H9 (cell line): ENCODE results near the gene RAB40C. TPM values are rescaled to one million over a fixed set of nuclear protein-coding genes. Genes with fewer than 3 reads are reported as not detected.

Experiments used
- DNase-seq: peaks from one replicate; pipeline ENCODE4 v3.0.0-alpha.2; 2017
- H2AFZ ChIP-seq: one replicate; pipeline ENCODE4 v1.6.1; 2013; ENCODE audit warnings: mild to moderate bottlenecking, low read length, control low read depth, moderate library complexity
- H2AK5ac ChIP-seq: 2 replicates; pipeline ENCODE4 v1.6.1; 2013; ENCODE audit warnings: low read length, control low read depth, mixed read lengths; ENCODE audit not compliant: insufficient read length
- H2BK120ac ChIP-seq: one replicate; pipeline ENCODE4 v1.6.1; 2013; ENCODE audit warnings: low read depth, mild to moderate bottlenecking, low read length, control low read depth, inconsistent platforms; ENCODE audit not compliant: poor library complexity, severe bottlenecking
- H2BK12ac ChIP-seq: 2 replicates; pipeline ENCODE4 v1.6.1; 2013; ENCODE audit warnings: low read length, control low read depth, mixed read lengths, low read depth; ENCODE audit not compliant: insufficient read length
- H2BK15ac ChIP-seq: 2 replicates; pipeline ENCODE4 v1.6.1; 2013; ENCODE audit warnings: low read depth, low read length, control low read depth
- H2BK20ac ChIP-seq: one replicate; pipeline ENCODE4 v1.6.1; 2013; ENCODE audit warnings: low read depth, mild to moderate bottlenecking, low read length, control low read depth, inconsistent platforms; ENCODE audit not compliant: poor library complexity, severe bottlenecking
- H2BK5ac ChIP-seq: 2 replicates; pipeline ENCODE4 v1.6.1; 2013; ENCODE audit warnings: low read length, control low read depth, mixed read lengths; ENCODE audit not compliant: insufficient read length
- H3K14ac ChIP-seq: 2 replicates; pipeline ENCODE4 v1.6.1; 2013; ENCODE audit warnings: low read length, control low read depth; ENCODE audit not compliant: insufficient read depth
- H3K18ac ChIP-seq: 2 replicates; pipeline ENCODE4 v1.6.1; 2013; ENCODE audit warnings: low read depth, mild to moderate bottlenecking, mixed read lengths, low read length, control low read depth; ENCODE audit not compliant: insufficient read length
- H3K23ac ChIP-seq: 2 replicates; pipeline ENCODE4 v1.6.1; 2013; ENCODE audit warnings: low read length, control low read depth, mixed read lengths, low read depth; ENCODE audit not compliant: insufficient read length
- H3K23me2 ChIP-seq: 2 replicates; pipeline ENCODE4 v1.6.1; 2013; ENCODE audit warnings: low read depth, mild to moderate bottlenecking, mixed read lengths, low read length, control low read depth; ENCODE audit not compliant: insufficient read length, poor library complexity, severe bottlenecking
- H3K27ac ChIP-seq: 2 replicates; pipeline ENCODE4 v1.5.1; 2013; ENCODE audit warnings: low read length, control low read depth, mixed read lengths, low read depth; ENCODE audit not compliant: insufficient read length
- H3K27me3 ChIP-seq: 2 replicates; pipeline ENCODE4 v1.6.1; 2013; ENCODE audit warnings: low read length, control low read depth, inconsistent platforms; ENCODE audit not compliant: insufficient read depth
- H3K4ac ChIP-seq: 2 replicates; pipeline ENCODE4 v1.6.1; 2013; ENCODE audit warnings: low read depth, mild to moderate bottlenecking, control low read depth, inconsistent platforms, low read length, moderate library complexity
- H3K4me1 ChIP-seq: 2 replicates; pipeline ENCODE4 v1.6.1; 2013; ENCODE audit warnings: low read length, control low read depth, inconsistent platforms; ENCODE audit not compliant: insufficient read depth
- H3K4me2 ChIP-seq: 2 replicates; pipeline ENCODE4 v1.6.1; 2013; ENCODE audit warnings: low read length, control low read depth, mixed read lengths; ENCODE audit not compliant: insufficient read length, insufficient read depth
- H3K56ac ChIP-seq: 2 replicates; pipeline ENCODE4 v1.6.1; 2013; ENCODE audit warnings: low read depth, mild to moderate bottlenecking, mixed read lengths, low read length, control low read depth; ENCODE audit not compliant: insufficient read length
- H3K79me1 ChIP-seq: 2 replicates; pipeline ENCODE4 v1.6.1; 2013; ENCODE audit warnings: low read depth, mild to moderate bottlenecking, moderate library complexity, low read length, control low read depth, inconsistent platforms; ENCODE audit not compliant: insufficient read depth, poor library complexity, severe bottlenecking
- H3K79me2 ChIP-seq: 2 replicates; pipeline ENCODE4 v1.6.1; 2013; ENCODE audit warnings: low read length, control low read depth, inconsistent platforms; ENCODE audit not compliant: insufficient read depth
- H3K9ac ChIP-seq: 2 replicates; pipeline ENCODE4 v1.6.1; 2013; ENCODE audit warnings: low read length, control low read depth, mixed read lengths; ENCODE audit not compliant: insufficient read length; ENCODE audit errors: extremely low read depth
- H3K9me3 ChIP-seq: one replicate; pipeline ENCODE4 v1.6.1; 2013; ENCODE audit warnings: low read depth, low read length, inconsistent platforms; ENCODE audit not compliant: control insufficient read depth
- H3T11ph ChIP-seq: one replicate; pipeline ENCODE4 v1.6.1; 2013; ENCODE audit warnings: mild to moderate bottlenecking, low read length, control low read depth, inconsistent platforms
- H4K20me1 ChIP-seq: one replicate; pipeline ENCODE4 v1.6.1; 2013; ENCODE audit not compliant: control insufficient read depth, insufficient read length, insufficient read depth
- H4K5ac ChIP-seq: 2 replicates; pipeline ENCODE4 v1.6.1; 2013; ENCODE audit warnings: low read depth, mild to moderate bottlenecking, mixed read lengths, low read length, control low read depth; ENCODE audit not compliant: insufficient read length
- H4K8ac ChIP-seq: replicated peaks from 2 replicates; pipeline ENCODE4 v1.6.1; 2013; ENCODE audit warnings: low read length, control low read depth, mixed read lengths, low read depth; ENCODE audit not compliant: insufficient read length
- H4K91ac ChIP-seq: 2 replicates; pipeline ENCODE4 v1.6.1; 2013; ENCODE audit warnings: low read depth, mild to moderate bottlenecking, moderate library complexity, mixed read lengths, low read length, control low read depth; ENCODE audit not compliant: insufficient read length
- H3K27ac Mint-ChIP-seq, 3 experiments: 2 replicates in 2 of 3; 3 replicates in 1 of 3; pipeline ENCODE4 v1.8.0; 2020 to 2021; ENCODE audit warnings: mixed read lengths in 3 of 3, mild to moderate bottlenecking in 1 of 3, moderate library complexity in 1 of 3
- H3K27me3 Mint-ChIP-seq: 2 replicates; pipeline ENCODE4 v1.8.0; 2021; ENCODE audit warnings: low read depth, mild to moderate bottlenecking, moderate library complexity, mixed read lengths
- H3K36me3 Mint-ChIP-seq, 3 experiments: 2 replicates in 2 of 3; 3 replicates in 1 of 3; pipeline ENCODE4 v1.8.0; 2020 to 2021; ENCODE audit warnings: low read depth in 3 of 3, mixed read lengths in 3 of 3; ENCODE audit not compliant: insufficient read depth in 1 of 3
- H3K4me1 Mint-ChIP-seq, 2 experiments: 2 replicates each; pipeline ENCODE4 v1.8.0; 2020; ENCODE audit warnings: mixed read lengths in 2 of 2
- H3K4me3 Mint-ChIP-seq, 2 experiments: 2 replicates in 1 of 2; 3 replicates in 1 of 2; pipeline ENCODE4 v1.8.0; 2020 to 2021; ENCODE audit warnings: mild to moderate bottlenecking in 2 of 2, mixed read lengths in 2 of 2, moderate library complexity in 1 of 2
- H3K9me3 Mint-ChIP-seq, 2 experiments: 2 replicates in 1 of 2; 3 replicates in 1 of 2; pipeline ENCODE4 v1.8.0; 2020; ENCODE audit warnings: mild to moderate bottlenecking in 2 of 2, mixed read lengths in 2 of 2, moderate library complexity in 1 of 2
- CTCF ChIP-seq: fragments of 200-600 bp; sonication (generic); conservative IDR thresholded peaks from 3 replicates; pipeline ENCODE4 v1.8.0; 2021; ENCODE audit warnings: antibody characterized with exemption, mild to moderate bottlenecking
- WGBS: extraction: QIAGEN DNeasy Blood & Tissue Kit; methylation state at CpG from one replicate; pipeline ENCODE4 v1.1.7; 2013; ENCODE audit warnings: missing lambda C conversion rate, low lambda C conversion rate, mixed read lengths; ENCODE audit not compliant: insufficient read length; ENCODE audit errors: extremely low coverage; 5-methylcytosine and 5-hydroxymethylcytosine counted together
- total RNA-seq: library from RNA; stranded (reverse); gene quantifications from 2 replicates; pipeline ENCODE4 v1.2.1, GENCODE V29; 2021

Gene RAB40C
- total RNA-seq, 1 experiment from 2014 or later: 19.1 TPM

DNA sequence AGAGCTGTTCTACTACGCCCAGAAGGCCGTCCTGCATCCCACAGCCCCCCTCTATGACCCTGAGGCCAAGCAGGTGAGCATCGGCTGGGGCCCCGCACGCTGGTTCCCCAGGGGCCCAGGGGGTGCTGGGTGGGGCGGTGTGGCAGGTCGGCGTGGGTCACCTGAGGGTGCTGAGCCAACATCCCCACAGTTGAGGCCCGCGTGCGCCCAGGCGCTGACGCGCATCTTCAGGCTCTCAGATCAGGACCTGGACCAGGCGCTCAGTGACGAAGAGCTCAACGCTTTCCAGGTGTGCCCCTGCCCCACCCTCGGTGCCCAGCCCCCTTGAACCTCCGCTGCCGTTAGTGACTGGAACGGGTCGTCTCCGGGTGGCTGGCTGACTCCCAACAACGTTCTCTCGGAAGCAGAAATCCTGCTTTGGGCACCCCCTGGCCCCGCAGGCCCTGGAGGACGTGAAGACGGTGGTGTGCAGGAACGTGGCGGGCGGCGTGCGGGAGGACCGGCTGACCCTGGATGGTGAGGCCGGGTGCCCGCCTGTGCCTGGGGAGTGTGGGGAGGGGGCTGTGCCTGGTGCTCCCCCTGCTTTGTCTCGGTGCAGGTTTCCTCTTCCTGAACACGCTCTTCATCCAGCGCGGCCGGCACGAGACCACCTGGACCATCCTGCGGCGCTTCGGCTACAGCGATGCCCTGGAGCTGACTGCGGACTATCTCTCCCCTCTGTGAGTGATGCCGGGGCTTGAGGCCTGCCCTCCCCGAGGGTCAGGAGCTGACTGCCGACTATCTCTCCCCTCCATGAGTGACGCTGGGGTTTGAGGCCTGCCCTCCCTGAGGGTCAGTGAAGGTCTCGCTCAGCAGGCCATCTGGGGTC, 80.9 kb downstream of the RAB40C start:
- H4K8ac ChIP-seq: no peak overlapping the region
- H3K4ac ChIP-seq: no peak overlapping the region
- no peak overlapping the region for H3K27ac ChIP-seq
- no peak overlapping the region for H3K27ac Mint-ChIP-seq
- WGBS: no CpG with 5 or more reads among the region's 52 CpGs
- H3K4me2 ChIP-seq: no peak overlapping the region
- no peak overlapping the region for H2AFZ ChIP-seq
- H3K56ac ChIP-seq: no peak overlapping the region
- H3K79me2 ChIP-seq: no peaks in the 10 kb centered on the region; the same call in 1 of the 2 replicates
- no peaks in the 10 kb centered on the region for H4K20me1 ChIP-seq
- no peaks in the 10 kb centered on the region for H3K79me1 ChIP-seq
- peaks cover 6% of the 10 kb centered on the region for H3K23me2 ChIP-seq
- H3K9ac ChIP-seq: no peak overlapping the region
- no peak overlapping the region for H2BK5ac ChIP-seq
- no peak overlapping the region for H2BK120ac ChIP-seq
- H2BK15ac ChIP-seq: no peak overlapping the region
- H3K4me3 Mint-ChIP-seq: peak overlapping the region; percentile 37 to 65; a peak in 3 of 5 replicates
- no peak for DNase-seq
- H3T11ph ChIP-seq: no peak overlapping the region
- no peak overlapping the region for H2AK5ac ChIP-seq
- H3K23ac ChIP-seq: no peak overlapping the region
- H2BK12ac ChIP-seq: no peak overlapping the region
- no peak overlapping the region for H2BK20ac ChIP-seq
- no peaks in the 10 kb centered on the region for H3K4me1 ChIP-seq
- H3K27me3 ChIP-seq: no peaks in the 10 kb centered on the region
- H4K91ac ChIP-seq: no peak overlapping the region
- no peak overlapping the region for H3K14ac ChIP-seq
- no peaks in the 10 kb centered on the region for H3K9me3 Mint-ChIP-seq
- H3K9me3 ChIP-seq: no peaks in the 10 kb centered on the region
- no peak for TF ChIP-seq CTCF
- H3K27me3 Mint-ChIP-seq: peaks cover 3% of the 10 kb centered on the region; the same call in 1 of the 2 replicates
- H3K18ac ChIP-seq: no peak overlapping the region
- peaks cover 11 to 27% (median 27%) of the 10 kb centered on the region in 3 experiments; a peak in 6 of 7 replicates for H3K36me3 Mint-ChIP-seq
- H4K5ac ChIP-seq: no peak overlapping the region
- H3K4me1 Mint-ChIP-seq: peaks cover 9% of the 10 kb centered on the region in 2 experiments
